MCF 10A (cell line): ENCODE measurements around the gene TRIM66. TPM values are rescaled to one million over a fixed set of nuclear protein-coding genes. Genes with fewer than 3 reads are reported as not detected.

Experiments used
- BruUV-seq: library from RNA; stranded (reverse); fragments of 400-500 nt; replicated peaks from 2 replicates; lab custom pipeline; 2021; lab: Mats Ljungman, UMichigan
- CTCF ChIA-PET: fragments of 300-600 bp; sonication (Branson Sonifier 250); formaldehyde crosslinking; extraction: SDS; loops from one replicate; lab custom pipeline; 2021; ENCODE audit warnings: antibody characterized with exemption, inconsistent platforms; lab: Yijun Ruan, JAX
- POLR2A ChIA-PET: fragments of 300-600, 350-650 bp; sonication (Branson Sonifier 250); formaldehyde crosslinking; extraction: SDS; loops from one replicate; lab custom pipeline; 2020; ENCODE audit warnings: antibody characterized with exemption, inconsistent platforms; lab: Yijun Ruan, JAX
- DNase-seq: peaks from one replicate; pipeline ENCODE4 v3.0.0-alpha.2; 2018; ENCODE audit not compliant: unreplicated experiment
- H3K27ac Mint-ChIP-seq: one replicate; pipeline ENCODE4 v1.8.0; 2022; ENCODE audit warnings: mild to moderate bottlenecking, low read depth, mixed read lengths; ENCODE audit not compliant: unreplicated experiment
- H3K27me3 Mint-ChIP-seq: one replicate; pipeline ENCODE4 v1.8.0; 2022; ENCODE audit warnings: mixed read lengths; ENCODE audit not compliant: insufficient read depth, unreplicated experiment
- H3K36me3 Mint-ChIP-seq: one replicate; pipeline ENCODE4 v1.8.0; 2022; ENCODE audit warnings: mild to moderate bottlenecking, moderate library complexity, mixed read lengths; ENCODE audit not compliant: insufficient read depth, unreplicated experiment
- H3K4me1 Mint-ChIP-seq: one replicate; pipeline ENCODE4 v1.8.0; 2022; ENCODE audit warnings: mixed read lengths; ENCODE audit not compliant: insufficient read depth, unreplicated experiment
- H3K4me3 Mint-ChIP-seq: one replicate; pipeline ENCODE4 v1.8.0; 2022; ENCODE audit warnings: mild to moderate bottlenecking, moderate library complexity, mixed read lengths; ENCODE audit not compliant: unreplicated experiment
- H3K9me3 Mint-ChIP-seq: one replicate; pipeline ENCODE4 v1.8.0; 2022; ENCODE audit warnings: mixed read lengths; ENCODE audit not compliant: unreplicated experiment
- CTCF ChIP-seq: fragments of 200-600 bp; IDR thresholded peaks from one replicate; pipeline ENCODE4 v1.8.0; 2022; ENCODE audit warnings: antibody characterized with exemption, mild to moderate bottlenecking; ENCODE audit not compliant: unreplicated experiment
- intact Hi-C: fragments of 100-400 bp; cut with micrococcal nuclease; formaldehyde crosslinking; loops from 2 replicates; pipeline ENCODE4 v1.14.1; 2022
- total RNA-seq: library from RNA; stranded (reverse); gene quantifications from 2 replicates; pipeline ENCODE4 v1.2.3, GENCODE V29; 2022

The TRIM66 gene
- total RNA-seq, 1 experiment from 2014 or later, result 27.3 TPM

- no TSS peak for BruUV-seq
- peaks cover 47% of the 10 kb centered on the region for H3K36me3 Mint-ChIP-seq
- POLR2A ChIA-PET, result interaction anchor here (0.6 to 1.6 kb wide), 3 partner anchors 11 to 883 kb away, joined by 3 to 6 read pairs (median 3); no protein-coding TSS in a partner anchor
- no peak for DNase-seq
- H3K4me1 Mint-ChIP-seq, result no peaks in the 10 kb centered on the region
- CTCF ChIA-PET, result interaction anchor here (0.6 to 1.1 kb wide), 4 partner anchors 58 to 480 kb away, joined by 3 read pairs; no protein-coding TSS in a partner anchor
- no peaks in the 10 kb centered on the region for H3K27me3 Mint-ChIP-seq
- intact Hi-C loops, result no loop called here
- no peak overlapping the region for H3K4me3 Mint-ChIP-seq
- H3K27ac Mint-ChIP-seq, result no peak overlapping the region
- no peaks in the 10 kb centered on the region for H3K9me3 Mint-ChIP-seq
- no peak for TF ChIP-seq CTCF
Measured at GRCh38 chr11:8699903-8700302, 17.4 kb upstream of the TRIM66 start.

- no peak overlapping the region for H3K4me3 Mint-ChIP-seq
- BruUV-seq, result no TSS peak
- intact Hi-C loops, result no loop called here
- H3K9me3 Mint-ChIP-seq, result no peaks in the 10 kb centered on the region
- no peaks in the 10 kb centered on the region for H3K4me1 Mint-ChIP-seq
- TF ChIP-seq CTCF, result no peak
- H3K27ac Mint-ChIP-seq, result peak overlapping the region; percentile 9
- H3K36me3 Mint-ChIP-seq, result peaks cover 55% of the 10 kb centered on the region
- no peaks in the 10 kb centered on the region for H3K27me3 Mint-ChIP-seq
- ChIA-PET CTCF (interaction anchor here (0.6 to 1.2 kb wide), 5 partner anchors 8 to 479 kb away, joined by 3 to 6 read pairs (median 3); no protein-coding TSS in a partner anchor), POLR2A (interaction anchor here (0.7 to 1.6 kb wide), 3 partner anchors 10 to 264 kb away, joined by 3 to 6 read pairs (median 3); no protein-coding TSS in a partner anchor)
- DNase-seq, result no peak
Measured at GRCh38 chr11:8698917-8699441, 16.5 kb upstream of the TRIM66 start.

GRCh38 chr11:8698379-8698851 is 15.9 kb upstream of the TRIM66 start:
- Mint-ChIP-seq H3K36me3 (peaks cover 60% of the 10 kb centered on the region), H3K4me1 (no peaks in the 10 kb centered on the region), H3K4me3 (no peak overlapping the region), H3K27ac (no peak overlapping the region), H3K27me3 (no peaks in the 10 kb centered on the region), H3K9me3 (no peaks in the 10 kb centered on the region)
- DNase-seq, result no peak
- TF ChIP-seq CTCF, result no peak
- intact Hi-C loops, result no loop called here
- no TSS peak for BruUV-seq
- ChIA-PET POLR2A (interaction anchor here (0.6 to 1.6 kb wide), 4 partner anchors 10 to 124 kb away, joined by 3 to 6 read pairs (median 4); partner anchors contain the start of genes RPL27A and TRIM66), CTCF (interaction anchor here (1.1 to 1.2 kb wide), 2 partner anchors 70 to 262 kb away, joined by 6 read pairs; no protein-coding TSS in a partner anchor)

DNA sequence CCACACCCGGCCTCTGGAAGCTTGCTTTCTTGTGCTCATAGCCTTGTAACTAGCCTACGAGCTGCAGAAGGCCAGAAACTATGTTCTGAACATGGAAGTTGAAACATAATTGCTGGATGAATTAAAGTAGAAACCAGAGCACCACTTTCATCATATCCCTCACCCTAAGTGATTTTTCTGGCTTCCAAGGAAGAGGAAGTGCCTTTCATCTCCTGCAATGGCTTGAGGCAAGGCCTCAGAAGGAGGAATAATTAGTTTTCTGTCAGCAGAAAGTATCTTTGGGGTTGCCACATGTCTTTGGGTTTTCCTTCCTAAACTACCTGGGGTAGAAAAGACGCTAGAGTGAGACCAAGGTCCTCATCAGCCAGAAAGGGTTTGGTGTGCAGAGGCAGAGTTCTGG is 14.6 kb upstream of the TRIM66 start:
- no TSS peak for BruUV-seq
- H3K36me3 Mint-ChIP-seq, result peaks cover 72% of the 10 kb centered on the region

More for the DNA sequence above, 14.6 kb upstream of the TRIM66 start:
- CTCF ChIA-PET, result no interaction called here
- no peaks in the 10 kb centered on the region for H3K4me1 Mint-ChIP-seq
- POLR2A ChIA-PET, result interaction anchor here (0.7 kb wide), 1 partner anchor 10 kb away, joined by 3 read pairs; no protein-coding TSS in a partner anchor
- H3K9me3 Mint-ChIP-seq, result no peaks in the 10 kb centered on the region
- no peak overlapping the region for H3K27ac Mint-ChIP-seq
- TF ChIP-seq CTCF, result no peak
- intact Hi-C loops, result no loop called here
- H3K4me3 Mint-ChIP-seq, result no peak overlapping the region
- H3K27me3 Mint-ChIP-seq, result no peaks in the 10 kb centered on the region
- no peak for DNase-seq
